ENCODE results near the gene STAT5B.

Gene STAT5B

GRCh38 chr17:42202159-42202558 is 74.0 kb downstream of the STAT5B start:
- Histone ChIP-seq H4K20me1 (ENCODE audit: insufficient read depth, low read length) (no peaks in the 10 kb centered on the region), H3K4me3 (ENCODE audit: low read length) (no peak overlapping the region), H3K27ac (ENCODE audit: low read length) (no peak overlapping the region), H3K4me1 (ENCODE audit: low read length) (no peaks in the 10 kb centered on the region), H3F3A (ENCODE audit: insufficient read depth, low read length) (no peaks in the 10 kb centered on the region), H3K9me2 (replicated peaks; ENCODE audit: insufficient read depth, low read length) (no peaks in the 10 kb centered on the region), H3K27me3 (replicated peaks; ENCODE audit: insufficient read depth, low read length) (no peaks in the 10 kb centered on the region), H3K36me3 (replicated peaks; ENCODE audit: insufficient read depth, low read length) (no peaks in the 10 kb centered on the region), H3K9me3 (replicated peaks; ENCODE audit: insufficient read depth, low read length) (no peaks in the 10 kb centered on the region), H3K79me2 (ENCODE audit: low read length) (no peaks in the 10 kb centered on the region), H3K9ac (ENCODE audit: low read length) (no peak overlapping the region), H3K4me2 (ENCODE audit: low read depth, low read length) (no peak overlapping the region), H2AFZ (ENCODE audit: low read length) (no peak overlapping the region)
- DNase-seq = no peak
- TF ChIP-seq EZH2 (optimal IDR thresholded peaks at IDR 0.05; ENCODE audit: low read depth, low read length) (no peak), CTCF (IDR thresholded peaks at IDR 0.05; ENCODE audit: low read length) (no peak), EZH2phosphoT487 (IDR thresholded peaks at IDR 0.05; ENCODE audit: low read length) (no peak)

- Histone ChIP-seq H3K4me1 (ENCODE audit: low read length) (no peaks in the 10 kb centered on the region), H3F3A (ENCODE audit: insufficient read depth, low read length) (no peaks in the 10 kb centered on the region), H3K27me3 (replicated peaks; ENCODE audit: insufficient read depth, low read length) (no peaks in the 10 kb centered on the region), H2AFZ (ENCODE audit: low read length) (no peak overlapping the region), H3K36me3 (replicated peaks; ENCODE audit: insufficient read depth, low read length) (no peaks in the 10 kb centered on the region), H3K4me3 (ENCODE audit: low read length) (no peak overlapping the region), H3K79me2 (ENCODE audit: low read length) (no peaks in the 10 kb centered on the region), H3K27ac (ENCODE audit: low read length) (no peak overlapping the region), H3K9me3 (replicated peaks; ENCODE audit: insufficient read depth, low read length) (no peaks in the 10 kb centered on the region), H3K4me2 (ENCODE audit: low read depth, low read length) (no peak overlapping the region), H3K9ac (ENCODE audit: low read length) (no peak overlapping the region), H4K20me1 (ENCODE audit: insufficient read depth, low read length) (no peaks in the 10 kb centered on the region), H3K9me2 (replicated peaks; ENCODE audit: insufficient read depth, low read length) (no peaks in the 10 kb centered on the region)
- TF ChIP-seq CTCF (IDR thresholded peaks at IDR 0.05; ENCODE audit: low read length) = no peak
- no peak for TF ChIP-seq EZH2phosphoT487 (IDR thresholded peaks at IDR 0.05; ENCODE audit: low read length)
- TF ChIP-seq EZH2 (optimal IDR thresholded peaks at IDR 0.05; ENCODE audit: low read depth, low read length) = no peak
- no peak for DNase-seq
These were observed 74.8 kb downstream of the STAT5B start for GRCh38 chr17:42201458-42201772.

- Histone ChIP-seq H3K9ac (ENCODE audit: low read length) (no peak overlapping the region), H3K4me3 (ENCODE audit: low read length) (no peak overlapping the region), H3K4me2 (ENCODE audit: low read depth, low read length) (no peak overlapping the region), H3K9me3 (replicated peaks; ENCODE audit: insufficient read depth, low read length) (no peaks in the 10 kb centered on the region), H3F3A (ENCODE audit: insufficient read depth, low read length) (no peaks in the 10 kb centered on the region), H3K9me2 (replicated peaks; ENCODE audit: insufficient read depth, low read length) (no peaks in the 10 kb centered on the region), H3K27ac (ENCODE audit: low read length) (no peak overlapping the region), H3K79me2 (ENCODE audit: low read length) (no peaks in the 10 kb centered on the region), H3K36me3 (replicated peaks; ENCODE audit: insufficient read depth, low read length) (no peaks in the 10 kb centered on the region), H3K27me3 (replicated peaks; ENCODE audit: insufficient read depth, low read length) (no peaks in the 10 kb centered on the region), H4K20me1 (ENCODE audit: insufficient read depth, low read length) (no peaks in the 10 kb centered on the region), H3K4me1 (ENCODE audit: low read length) (no peaks in the 10 kb centered on the region), H2AFZ (ENCODE audit: low read length) (no peak overlapping the region)
- DNase-seq = no peak
- TF ChIP-seq EZH2 (optimal IDR thresholded peaks at IDR 0.05; ENCODE audit: low read depth, low read length) = no peak
- no peak for TF ChIP-seq CTCF (IDR thresholded peaks at IDR 0.05; ENCODE audit: low read length)
- TF ChIP-seq EZH2phosphoT487 (IDR thresholded peaks at IDR 0.05; ENCODE audit: low read length) = no peak
These were observed 75.3 kb downstream of the STAT5B start for GRCh38 chr17:42200706-42201457.

Measured in MM.1S (cell line).